Testis (tissue), 2 donors: ENCODE data around the gene UBR2.

Experiments used
- CTCF ChIP-seq, 3 experiments: fragments of 450-650 bp in 2 of 3; fragments of 200-600 bp in 1 of 3; sonication (generic) in 1 of 3; IDR thresholded peaks; one replicate each; pipeline ENCODE4 v1.5.1; 2016 to 2019; ENCODE audit warnings: antibody characterized with exemption in 3 of 3, mild to moderate bottlenecking in 2 of 3, moderate library complexity in 1 of 3
- POLR2A ChIP-seq: fragments of 450-650 bp; IDR thresholded peaks from one replicate; pipeline ENCODE4 v1.6.1; 2017; ENCODE audit warnings: antibody characterized with exemption, mild to moderate bottlenecking, moderate library complexity

- TF ChIP-seq CTCF (IDR thresholded peaks at IDR 0.05) (no peak), POLR2A (no peak)
These were observed 7.9 kb downstream of the UBR2 start for GRCh38 chr6:42571611-42572342.
